Measurements from ENCODE around the gene SLC3A2. TPM values are rescaled to one million over a fixed set of nuclear protein-coding genes. Genes with fewer than 3 reads are reported as not detected.
"Not testable (repeated sequence)": the region's sequence is repeated elsewhere in the genome, so short reads cannot be mapped to it uniquely, and the experiment has no call there.

The SLC3A2 gene
- total RNA-seq, 6 donors from 2014 or later, result 120 to 236 (median 179) TPM

- ATAC-seq (ENCODE audit: low FRiP score in 2 of 2) (no peak), DNase-seq (no peak)
- WGBS, 2 donors, result 68 to 75% methylated on average over 8 of the region's 8 CpGs
- Histone ChIP-seq H3K36me3 (no peaks in the 10 kb centered on the region), H3K9me3 (no peaks in the 10 kb centered on the region), H3K27me3 (peaks cover 0 to 16% (median 6%) of the 10 kb centered on the region in 4 donors), H3K4me1 (peaks cover 0 to 9% (median 5%) of the 10 kb centered on the region in 4 donors), H3K4me3 (no peak overlapping the region), H3K27ac (no peak overlapping the region)
- no peak for TF ChIP-seq POLR2A (IDR thresholded peaks at IDR 0.05)
- TF ChIP-seq EP300 (IDR thresholded peaks at IDR 0.05), result no peak
- TF ChIP-seq CTCF (IDR thresholded peaks at IDR 0.05), result no peak
- TF ChIP-seq POLR2AphosphoS5 (IDR thresholded peaks at IDR 0.05), result no peak
Measured at GRCh38 chr11:62931499-62932278, 51.0 kb downstream of the SLC3A2 start.

- Histone ChIP-seq H3K4me1 (no peaks in the 10 kb centered on the region), H3K36me3 (no peaks in the 10 kb centered on the region), H3K27ac (no peak overlapping the region), H3K4me3 (no peak overlapping the region), H3K9me3 (no peaks in the 10 kb centered on the region), H3K27me3 (peaks cover 0 to 1% (median 0%) of the 10 kb centered on the region in 4 donors)
- WGBS, 2 donors, result 83 to 84% methylated on average over 13 of the region's 13 CpGs
- no peak for ATAC-seq (ENCODE audit: low FRiP score in 2 of 2)
- DNase-seq, result peak in 1 of 2 donors; percentile 21
- TF ChIP-seq POLR2A (IDR thresholded peaks at IDR 0.05) (no peak), CTCF (IDR thresholded peaks at IDR 0.05) (no peak), POLR2AphosphoS5 (IDR thresholded peaks at IDR 0.05) (no peak), EP300 (IDR thresholded peaks at IDR 0.05) (no peak)
Measured at GRCh38 chr11:62933285-62933684, 52.6 kb downstream of the SLC3A2 start.

GRCh38 chr11:62933750-62934495 lies 53.2 kb downstream of the SLC3A2 start:
- ATAC-seq (ENCODE audit: low FRiP score in 2 of 2) (peak in 1 of 2 donors; percentile 9), DNase-seq (peak in 1 of 2 donors; percentile 21)
- Histone ChIP-seq H3K36me3 (no peaks in the 10 kb centered on the region), H3K4me1 (no peaks in the 10 kb centered on the region), H3K9me3 (no peaks in the 10 kb centered on the region), H3K27ac (no peak overlapping the region), H3K4me3 (no peak overlapping the region), H3K27me3 (no peaks in the 10 kb centered on the region)
- WGBS, 2 donors, result 92 to 96% methylated on average over 4 of the region's 5 CpGs
- no peak for TF ChIP-seq CTCF (IDR thresholded peaks at IDR 0.05)
- TF ChIP-seq POLR2A (IDR thresholded peaks at IDR 0.05), result no peak
- TF ChIP-seq EP300 (IDR thresholded peaks at IDR 0.05), result no peak
- no peak for TF ChIP-seq POLR2AphosphoS5 (IDR thresholded peaks at IDR 0.05)

GRCh38 chr11:62934496-62934785 lies 53.7 kb downstream of the SLC3A2 start:
- Histone ChIP-seq H3K36me3 (no peaks in the 10 kb centered on the region), H3K4me3 (no peak overlapping the region), H3K27me3 (no peaks in the 10 kb centered on the region), H3K27ac (no peak overlapping the region), H3K9me3 (no peaks in the 10 kb centered on the region), H3K4me1 (no peaks in the 10 kb centered on the region)
- ATAC-seq (ENCODE audit: low FRiP score in 2 of 2), result no peak
- TF ChIP-seq CTCF (IDR thresholded peaks at IDR 0.05), result no peak
- TF ChIP-seq POLR2AphosphoS5 (IDR thresholded peaks at IDR 0.05), result no peak
- TF ChIP-seq POLR2A (IDR thresholded peaks at IDR 0.05), result no peak
- no peak for TF ChIP-seq EP300 (IDR thresholded peaks at IDR 0.05)
- no peak for DNase-seq
- 30 to 31% methylated on average over 1 of the region's 1 CpG for WGBS, 2 donors

- not testable (repeated sequence) for H3K36me3 ChIP-seq; H3K4me1 ChIP-seq; H3K4me3 ChIP-seq; DNase-seq; H3K27me3 ChIP-seq; H3K9me3 ChIP-seq; ATAC-seq (ENCODE audit: low FRiP score in 2 of 2); H3K27ac ChIP-seq
- WGBS, 2 donors, result 84 to 91% methylated on average over 2 of the region's 2 CpGs
Measured at GRCh38 chr11:62937528-62937927, 56.8 kb downstream of the SLC3A2 start.

Small RNAs within 50 kb of the gene (small RNA-seq; reads per million reads assigned to genes)
- gene RF00099 (0 reads per million in 4 donors), gene RN7SL259P (0 reads per million in 4 donors), gene SNORD22 (0 reads per million in 4 donors), gene SNORD26 (0 reads per million in 4 donors), gene SNORD27 (0 reads per million in 4 donors), gene SNORD28 (0 reads per million in 4 donors), gene SNORD30 (1,259 to 4,325 (median 2,645) reads per million in 4 donors)

Other genes with a start within 250 kb of the SLC3A2 start
- gene GANAB, start 234.3 kb upstream of the SLC3A2 start, total RNA-seq, result 100 to 1,000 TPM in 4 of 6 donors, 10 to 100 TPM in 2; 82.3 to 240 (median 138) TPM
- 10 to 100 TPM in 5 of 6 donors, 1 to 10 TPM in 1; 9.5 to 31.5 (median 19.8) TPM for gene INTS5, start 227.6 kb upstream of the SLC3A2 start, total RNA-seq
- gene C11orf98, start 215.7 kb upstream of the SLC3A2 start, total RNA-seq, result 10 to 100 TPM; 16.8 to 42.0 (median 30.6) TPM
- gene CSKMT, start 215.6 kb upstream of the SLC3A2 start, total RNA-seq, result 10 to 100 TPM in 3 of 6 donors, 1 to 10 TPM in 3; 5.7 to 16.0 (median 10.0) TPM
- gene UQCC3, start 209.2 kb upstream of the SLC3A2 start, total RNA-seq, result 10 to 100 TPM in 1 of 6 donors, 1 to 10 TPM in 5; 5.0 to 12.6 (median 6.7) TPM
- 10 to 100 TPM in 1 of 6 donors, 1 to 10 TPM in 5; 3.6 to 19.9 (median 6.8) TPM for gene LBHD1, start 208.6 kb upstream of the SLC3A2 start, total RNA-seq
- 100 to 1,000 TPM; 104 to 186 (median 128) TPM for gene UBXN1, start 201.8 kb upstream of the SLC3A2 start, total RNA-seq
- gene LRRN4CL, start 191.4 kb upstream of the SLC3A2 start, total RNA-seq, result 1 to 10 TPM in 5 of 6 donors, under 1 TPM in 1; 0.61 to 6.4 (median 1.8) TPM
- gene BSCL2, start 173.5 kb upstream of the SLC3A2 start, total RNA-seq, result 100 to 1,000 TPM in 2 of 6 donors, 10 to 100 TPM in 4; 75.5 to 198 (median 87.5) TPM
- gene GNG3, start 173.2 kb upstream of the SLC3A2 start, total RNA-seq, result not detected
- gene HNRNPUL2, start 153.4 kb upstream of the SLC3A2 start, total RNA-seq, result 10 to 100 TPM; 23.9 to 76.5 (median 46.3) TPM
- 10 to 100 TPM; 18.9 to 31.5 (median 28.6) TPM for gene TTC9C, start 152.4 kb upstream of the SLC3A2 start, total RNA-seq
- 10 to 100 TPM in 3 of 6 donors, 1 to 10 TPM in 3; 7.3 to 15.3 (median 11.7) TPM for gene ZBTB3, start 126.7 kb upstream of the SLC3A2 start, total RNA-seq
- 10 to 100 TPM; 15.8 to 62.9 (median 38.8) TPM for gene POLR2G, start 119.3 kb upstream of the SLC3A2 start, total RNA-seq
- gene TAF6L, start 109.5 kb upstream of the SLC3A2 start, total RNA-seq, result 10 to 100 TPM; 16.7 to 51.3 (median 27.0) TPM
- gene TMEM179B, start 93.5 kb upstream of the SLC3A2 start, total RNA-seq, result 10 to 100 TPM; 38.8 to 98.2 (median 56.2) TPM
- 10 to 100 TPM; 11.3 to 28.7 (median 15.4) TPM for gene TMEM223, start 88.9 kb upstream of the SLC3A2 start, total RNA-seq
- gene NXF1, start 75.5 kb upstream of the SLC3A2 start, total RNA-seq, result 100 to 1,000 TPM in 1 of 6 donors, 10 to 100 TPM in 5; 56.1 to 215 (median 81.2) TPM
- 10 to 100 TPM; 25.3 to 53.8 (median 44.9) TPM for gene STX5, start 48.8 kb upstream of the SLC3A2 start, total RNA-seq
- not detected for gene TEX54, start 48.1 kb upstream of the SLC3A2 start, total RNA-seq
- 10 to 100 TPM; 31.5 to 56.6 (median 50.4) TPM for gene WDR74, start 41.3 kb upstream of the SLC3A2 start, total RNA-seq
- gene CHRM1, start 40.5 kb downstream of the SLC3A2 start, total RNA-seq, result 1 to 10 TPM in 4 of 6 donors, under 1 TPM in 1, not detected in 1; 0.59 to 7.3 (median 3.0) TPM
- not detected for gene SLC22A6, start 104.1 kb downstream of the SLC3A2 start, total RNA-seq
- not detected for gene SLC22A8, start 134.9 kb downstream of the SLC3A2 start, total RNA-seq

All from upper lobe of left lung (tissue), 6 donors.